A673 (cell line): ENCODE data around the gene SUZ12. TPM values are rescaled to one million over a fixed set of nuclear protein-coding genes. Genes with fewer than 3 reads are reported as not detected.
A peak's percentile ranks its signal among the peaks of the same experiment; 100 is the strongest.

Source experiments
- BruUV-seq: library from RNA; stranded (reverse); fragments of 400-500 nt; replicated peaks from 2 replicates; lab custom pipeline; 2021; lab: Mats Ljungman, UMichigan
- CTCF ChIA-PET: fragments of 300-600 bp; sonication (Branson Sonifier 250); formaldehyde crosslinking; loops from one replicate; lab custom pipeline; 2022; ENCODE audit warnings: antibody characterized with exemption; lab: Charles Lee
- POLR2A ChIA-PET: fragments of 300-600 bp; sonication (Branson Sonifier 250); formaldehyde crosslinking; loops from one replicate; lab custom pipeline; 2022; ENCODE audit warnings: antibody characterized with exemption; ENCODE audit not compliant: low non-redundant PET; lab: Charles Lee
- DNase-seq: peaks from one replicate; pipeline ENCODE4 v3.0.0-alpha.2; 2015; ENCODE audit warnings: low spot score
- H3K27ac ChIP-seq: fragments of 200-600 bp; sonication (generic); 2 replicates; pipeline ENCODE4 v1.5.1; 2016; ENCODE audit warnings: mixed run types, low read depth, mild to moderate bottlenecking, mixed read lengths, antibody characterized with exemption, low read length; ENCODE audit not compliant: poor library complexity, severe bottlenecking
- H3K27me3 ChIP-seq: fragments of 200-600 bp; sonication (generic); replicated peaks from 2 replicates; pipeline ENCODE4 v1.6.1; 2017; ENCODE audit warnings: mixed run types, low read depth, mild to moderate bottlenecking, mixed read lengths, antibody characterized with exemption, low read length; ENCODE audit not compliant: insufficient read depth, poor library complexity
- H3K36me3 ChIP-seq: fragments of 200-600 bp; sonication (generic); 2 replicates; pipeline ENCODE4 v1.6.1; 2016; ENCODE audit warnings: mixed run types, mild to moderate bottlenecking, mixed read lengths, antibody characterized with exemption, low read length; ENCODE audit not compliant: insufficient read depth, poor library complexity, severe bottlenecking
- H3K4me1 ChIP-seq: fragments of 200-600 bp; sonication (generic); 2 replicates; pipeline ENCODE4 v1.6.1; 2017; ENCODE audit warnings: mixed run types, mild to moderate bottlenecking, mixed read lengths, antibody characterized with exemption, low read length; ENCODE audit not compliant: insufficient read depth, poor library complexity, severe bottlenecking
- H3K4me3 ChIP-seq: fragments of 200-600 bp; sonication (generic); 2 replicates; pipeline ENCODE4 v1.5.1; 2016; ENCODE audit warnings: low read depth, mixed run types, mild to moderate bottlenecking, mixed read lengths, low read length; ENCODE audit not compliant: poor library complexity, severe bottlenecking
- H3K9me3 ChIP-seq: fragments of 200-600 bp; sonication (generic); 2 replicates; pipeline ENCODE4 v1.6.1; 2016; ENCODE audit warnings: mixed run types, low read depth, mild to moderate bottlenecking, mixed read lengths, antibody characterized with exemption, low read length; ENCODE audit not compliant: poor library complexity, severe bottlenecking
- EZH2 ChIP-seq: fragments of 200-600 bp; sonication (generic); IDR thresholded peaks from 2 replicates; pipeline ENCODE4 v1.6.1; 2017; ENCODE audit warnings: borderline replicate concordance, low read depth, mild to moderate bottlenecking, mixed read lengths, antibody characterized with exemption, low read length; ENCODE audit not compliant: poor library complexity, severe bottlenecking
- intact Hi-C: fragments of 100-400 bp; cut with micrococcal nuclease; formaldehyde crosslinking; loops from one replicate; pipeline ENCODE4 v1.10.0; 2022; ENCODE audit not compliant: unreplicated experiment
- total RNA-seq: library from RNA; stranded (reverse); gene quantifications from 2 replicates; pipeline ENCODE4 v1.2.3, GENCODE V29; 2021
- TF ChIP-seq, protein P1 (sequence below): fragments of 300-800, 200-600 bp; sonication (generic); conservative IDR thresholded peaks from 2 replicates; pipeline ENCODE4 v1.5.1; 2017; ENCODE audit warnings: low read depth, mild to moderate bottlenecking, antibody characterized with exemption, low read length, moderate library complexity, mixed read lengths

SUZ12 gene
- total RNA-seq, 1 experiment from 2014 or later = 29.9 TPM

DNA sequence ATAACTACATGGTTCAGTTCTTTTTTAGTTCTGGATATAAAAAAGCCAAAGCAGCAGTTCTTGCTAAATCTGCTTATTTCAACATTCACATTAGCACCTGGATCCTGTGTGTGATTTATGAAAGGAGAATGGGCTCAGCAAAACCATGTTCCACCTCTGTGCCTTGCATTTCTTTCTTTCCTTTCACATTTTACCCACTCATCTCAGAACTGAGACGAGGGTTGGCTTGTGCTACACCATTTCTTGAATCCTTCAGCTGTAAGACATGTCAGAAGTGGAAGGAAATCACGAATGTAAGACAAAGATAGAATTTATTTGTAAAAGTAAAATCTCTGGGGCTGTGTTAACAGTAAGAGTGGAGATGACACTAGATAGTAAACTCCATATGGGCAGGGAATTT is 34.1 kb upstream of the SUZ12 start:
- intact Hi-C loops = no loop called here
- H3K9me3 ChIP-seq = no peaks in the 10 kb centered on the region
- no peak overlapping the region for H3K27ac ChIP-seq
- H3K4me1 ChIP-seq = peaks cover 5% of the 10 kb centered on the region
- H3K27me3 ChIP-seq = no peaks in the 10 kb centered on the region
- DNase-seq = no peak
- no peak overlapping the region for H3K4me3 ChIP-seq
- TF ChIP-seq EZH2 = no peak
- TF ChIP-seq, protein P1, sequence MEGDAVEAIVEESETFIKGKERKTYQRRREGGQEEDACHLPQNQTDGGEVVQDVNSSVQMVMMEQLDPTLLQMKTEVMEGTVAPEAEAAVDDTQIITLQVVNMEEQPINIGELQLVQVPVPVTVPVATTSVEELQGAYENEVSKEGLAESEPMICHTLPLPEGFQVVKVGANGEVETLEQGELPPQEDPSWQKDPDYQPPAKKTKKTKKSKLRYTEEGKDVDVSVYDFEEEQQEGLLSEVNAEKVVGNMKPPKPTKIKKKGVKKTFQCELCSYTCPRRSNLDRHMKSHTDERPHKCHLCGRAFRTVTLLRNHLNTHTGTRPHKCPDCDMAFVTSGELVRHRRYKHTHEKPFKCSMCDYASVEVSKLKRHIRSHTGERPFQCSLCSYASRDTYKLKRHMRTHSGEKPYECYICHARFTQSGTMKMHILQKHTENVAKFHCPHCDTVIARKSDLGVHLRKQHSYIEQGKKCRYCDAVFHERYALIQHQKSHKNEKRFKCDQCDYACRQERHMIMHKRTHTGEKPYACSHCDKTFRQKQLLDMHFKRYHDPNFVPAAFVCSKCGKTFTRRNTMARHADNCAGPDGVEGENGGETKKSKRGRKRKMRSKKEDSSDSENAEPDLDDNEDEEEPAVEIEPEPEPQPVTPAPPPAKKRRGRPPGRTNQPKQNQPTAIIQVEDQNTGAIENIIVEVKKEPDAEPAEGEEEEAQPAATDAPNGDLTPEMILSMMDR = no peak
- peaks cover 8% of the 10 kb centered on the region for H3K36me3 ChIP-seq
- CTCF ChIA-PET = no interaction called here
- no TSS peak for BruUV-seq
- POLR2A ChIA-PET = no interaction called here

DNA sequence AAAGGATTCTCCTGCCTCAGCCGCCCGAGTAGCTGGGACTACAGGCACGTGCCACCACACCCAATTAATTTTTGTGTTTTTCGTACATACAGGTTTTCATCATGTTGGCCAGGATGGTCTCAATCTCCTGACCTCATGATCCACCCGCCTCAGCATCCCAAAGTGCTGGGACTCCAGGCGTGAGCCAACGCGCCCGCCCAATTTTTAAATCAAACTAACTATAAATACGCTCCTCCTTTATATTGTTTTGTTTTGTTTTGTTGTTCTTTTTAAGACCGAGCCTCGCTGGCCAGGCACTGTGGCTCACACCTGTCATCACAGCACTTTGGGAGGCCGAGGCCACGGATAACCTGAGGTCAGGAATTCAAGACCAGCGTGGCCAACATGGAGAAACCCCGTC is 33.4 kb upstream of the SUZ12 start:
- Histone ChIP-seq H3K9me3 (no peaks in the 10 kb centered on the region), H3K4me3 (no peak overlapping the region), H3K27ac (no peak overlapping the region), H3K36me3 (peaks cover 3% of the 10 kb centered on the region), H3K27me3 (no peaks in the 10 kb centered on the region), H3K4me1 (peaks cover 7% of the 10 kb centered on the region)
- ChIA-PET CTCF (no interaction called here), POLR2A (no interaction called here)
- no peak for DNase-seq
- intact Hi-C loops = no loop called here
- TF ChIP-seq EZH2 = no peak
- TF ChIP-seq, protein P1 = no peak
- no TSS peak for BruUV-seq

- no peak for TF ChIP-seq EZH2
- TF ChIP-seq, protein P1 = no peak
- Histone ChIP-seq H3K4me3 (no peak overlapping the region), H3K27ac (no peak overlapping the region), H3K27me3 (no peaks in the 10 kb centered on the region), H3K9me3 (no peaks in the 10 kb centered on the region), H3K36me3 (no peaks in the 10 kb centered on the region), H3K4me1 (peaks cover 7% of the 10 kb centered on the region)
- intact Hi-C loops = no loop called here
- DNase-seq = peak; percentile 5
- CTCF ChIA-PET = no interaction called here
- no TSS peak for BruUV-seq
- POLR2A ChIA-PET = no interaction called here
These were observed 29.4 kb upstream of the SUZ12 start for GRCh38 chr17:31907342-31907962.
